Measurements from ENCODE around the gene CORO1C.
"Not testable (repeated sequence)": the region's sequence is repeated elsewhere in the genome, so short reads cannot be mapped to it uniquely, and the experiment has no call there.

CORO1C gene

GRCh38 chr12:108738170-108738569 is 6.9 kb upstream of the CORO1C start:
- Histone ChIP-seq H3K4me3 (replicated peaks; ENCODE audit: low read depth, low read length) (no peak overlapping the region), H3K36me3 (ENCODE audit: control insufficient read depth, insufficient read depth, low read length) (no peaks in the 10 kb centered on the region), H3K27me3 (replicated peaks; ENCODE audit: control insufficient read depth, insufficient read depth, low read length) (no peaks in the 10 kb centered on the region)
- no peak for TF ChIP-seq CTCF (IDR thresholded peaks at IDR 0.05; ENCODE audit: insufficient read depth, low read length, poor library complexity, severe bottlenecking)
- DNase-seq (ENCODE audit: extremely low read depth, insufficient read length), result no peak

- no peak for DNase-seq (ENCODE audit: extremely low read depth, insufficient read length)
- Histone ChIP-seq H3K4me3 (replicated peaks; ENCODE audit: low read depth, low read length) (no peak overlapping the region), H3K36me3 (ENCODE audit: control insufficient read depth, insufficient read depth, low read length) (no peaks in the 10 kb centered on the region), H3K27me3 (replicated peaks; ENCODE audit: control insufficient read depth, insufficient read depth, low read length) (no peaks in the 10 kb centered on the region)
- no peak for TF ChIP-seq CTCF (IDR thresholded peaks at IDR 0.05; ENCODE audit: insufficient read depth, low read length, poor library complexity, severe bottlenecking)
Measured at GRCh38 chr12:108735855-108736254, 4.5 kb upstream of the CORO1C start.

- Histone ChIP-seq H3K27me3 (replicated peaks; ENCODE audit: control insufficient read depth, insufficient read depth, low read length) (no peaks in the 10 kb centered on the region), H3K36me3 (ENCODE audit: control insufficient read depth, insufficient read depth, low read length) (no peaks in the 10 kb centered on the region), H3K4me3 (replicated peaks; ENCODE audit: low read depth, low read length) (no peak overlapping the region)
- no peak for TF ChIP-seq CTCF (IDR thresholded peaks at IDR 0.05; ENCODE audit: insufficient read depth, low read length, poor library complexity, severe bottlenecking)
- no peak for DNase-seq (ENCODE audit: extremely low read depth, insufficient read length)
Measured at GRCh38 chr12:108734200-108734906, 3.0 kb upstream of the CORO1C start.

GRCh38 chr12:108733230-108733531 is 1.9 kb upstream of the CORO1C start:
- not testable (repeated sequence) for H3K4me3 ChIP-seq (replicated peaks; ENCODE audit: low read depth, low read length); H3K36me3 ChIP-seq (ENCODE audit: control insufficient read depth, insufficient read depth, low read length); H3K27me3 ChIP-seq (replicated peaks; ENCODE audit: control insufficient read depth, insufficient read depth, low read length); DNase-seq (ENCODE audit: extremely low read depth, insufficient read length)

- Histone ChIP-seq H3K27me3 (replicated peaks; ENCODE audit: control insufficient read depth, insufficient read depth, low read length) (no peaks in the 10 kb centered on the region), H3K36me3 (ENCODE audit: control insufficient read depth, insufficient read depth, low read length) (no peaks in the 10 kb centered on the region), H3K4me3 (replicated peaks; ENCODE audit: low read depth, low read length) (peak overlapping the region; percentile 92)
- no peak for DNase-seq (ENCODE audit: extremely low read depth, insufficient read length)
- no peak for TF ChIP-seq CTCF (IDR thresholded peaks at IDR 0.05; ENCODE audit: insufficient read depth, low read length, poor library complexity, severe bottlenecking)
Measured at GRCh38 chr12:108732489-108733229, 1.3 kb upstream of the CORO1C start.

- no peaks in the 10 kb centered on the region for H3K27me3 ChIP-seq (replicated peaks; ENCODE audit: control insufficient read depth, insufficient read depth, low read length)
- DNase-seq (ENCODE audit: extremely low read depth, insufficient read length), result peak; percentile 94
- H3K36me3 ChIP-seq (ENCODE audit: control insufficient read depth, insufficient read depth, low read length), result no peaks in the 10 kb centered on the region
- peak overlapping the region; percentile 92 for H3K4me3 ChIP-seq (replicated peaks; ENCODE audit: low read depth, low read length)
- TF ChIP-seq CTCF (IDR thresholded peaks at IDR 0.05; ENCODE audit: insufficient read depth, low read length, poor library complexity, severe bottlenecking), result no peak
Measured at GRCh38 chr12:108731866-108732461, 646 bp upstream of the CORO1C start.
